BLaER1 (cell line): ENCODE data around the gene ABHD5.

ENCODE experiments used
- H3K27ac ChIP-seq: shearing (Covaris generic); formaldehyde crosslinking; 2 replicates; pipeline ENCODE4 v1.8.1; 2022
- H3K27me3 ChIP-seq: shearing (Covaris generic); formaldehyde crosslinking; 2 replicates; pipeline ENCODE4 v1.8.1; 2022
- H3K36me3 ChIP-seq: shearing (Covaris generic); formaldehyde crosslinking; 2 replicates; pipeline ENCODE4 v1.8.1; 2022
- H3K4me1 ChIP-seq: shearing (Covaris generic); formaldehyde crosslinking; 2 replicates; pipeline ENCODE4 v1.8.1; 2022
- H3K4me2 ChIP-seq: shearing (Covaris generic); formaldehyde crosslinking; 2 replicates; pipeline ENCODE4 v1.8.1; 2022
- H3K4me3 ChIP-seq: shearing (Covaris generic); formaldehyde crosslinking; 2 replicates; pipeline ENCODE4 v1.8.1; 2022
- H3K9ac ChIP-seq: shearing (Covaris generic); formaldehyde crosslinking; 2 replicates; pipeline ENCODE4 v1.8.1; 2022
- H3K9me3 ChIP-seq: shearing (Covaris generic); formaldehyde crosslinking; 2 replicates; pipeline ENCODE4 v1.8.1; 2022
- H4K20me1 ChIP-seq: shearing (Covaris generic); formaldehyde crosslinking; 2 replicates; pipeline ENCODE4 v1.8.1; 2022
- Cebpa-rat ChIP-seq: shearing (Covaris generic); IDR thresholded peaks from 2 replicates; pipeline ENCODE4 v1.8.1; 2022

The ABHD5 gene

GRCh38 chr3:43734685-43735084 lies 43.9 kb downstream of the ABHD5 start:
- H4K20me1 ChIP-seq = no peaks in the 10 kb centered on the region
- no peaks in the 10 kb centered on the region for H3K9me3 ChIP-seq
- H3K9ac ChIP-seq = no peak overlapping the region
- no peaks in the 10 kb centered on the region for H3K4me1 ChIP-seq
- no peak overlapping the region for H3K27ac ChIP-seq
- no peaks in the 10 kb centered on the region for H3K36me3 ChIP-seq
- no peaks in the 10 kb centered on the region for H3K27me3 ChIP-seq
- no peak for TF ChIP-seq Cebpa-rat
- no peak overlapping the region for H3K4me2 ChIP-seq
- H3K4me3 ChIP-seq = no peak overlapping the region

GRCh38 chr3:43735618-43736017 lies 44.9 kb downstream of the ABHD5 start:
- Histone ChIP-seq H3K27ac (no peak overlapping the region), H3K4me2 (no peak overlapping the region), H3K9me3 (no peaks in the 10 kb centered on the region), H3K4me1 (no peaks in the 10 kb centered on the region), H3K27me3 (no peaks in the 10 kb centered on the region), H3K4me3 (no peak overlapping the region), H3K36me3 (no peaks in the 10 kb centered on the region), H3K9ac (no peak overlapping the region), H4K20me1 (no peaks in the 10 kb centered on the region)
- no peak for TF ChIP-seq Cebpa-rat

GRCh38 chr3:43736558-43737440 lies 46.1 kb downstream of the ABHD5 start:
- Histone ChIP-seq H3K9ac (no peak overlapping the region), H3K27ac (no peak overlapping the region), H3K36me3 (no peaks in the 10 kb centered on the region), H3K4me1 (no peaks in the 10 kb centered on the region), H3K4me2 (no peak overlapping the region), H3K4me3 (no peak overlapping the region), H4K20me1 (no peaks in the 10 kb centered on the region), H3K9me3 (no peaks in the 10 kb centered on the region), H3K27me3 (no peaks in the 10 kb centered on the region)
- TF ChIP-seq Cebpa-rat = no peak

GRCh38 chr3:43738305-43738704 lies 47.6 kb downstream of the ABHD5 start:
- H3K27ac ChIP-seq = no peak overlapping the region
- no peaks in the 10 kb centered on the region for H3K27me3 ChIP-seq
- no peak overlapping the region for H3K9ac ChIP-seq
- TF ChIP-seq Cebpa-rat = no peak
- H3K4me2 ChIP-seq = no peak overlapping the region
- H3K4me3 ChIP-seq = no peak overlapping the region
- no peaks in the 10 kb centered on the region for H3K9me3 ChIP-seq
- no peaks in the 10 kb centered on the region for H4K20me1 ChIP-seq
- no peaks in the 10 kb centered on the region for H3K4me1 ChIP-seq
- H3K36me3 ChIP-seq = no peaks in the 10 kb centered on the region

GRCh38 chr3:43742920-43743319 lies 52.2 kb downstream of the ABHD5 start:
- Histone ChIP-seq H4K20me1 (no peaks in the 10 kb centered on the region), H3K9ac (no peak overlapping the region), H3K27me3 (no peaks in the 10 kb centered on the region), H3K27ac (no peak overlapping the region), H3K4me2 (no peak overlapping the region), H3K4me1 (no peaks in the 10 kb centered on the region), H3K36me3 (no peaks in the 10 kb centered on the region), H3K4me3 (no peak overlapping the region), H3K9me3 (peaks cover 8% of the 10 kb centered on the region)
- TF ChIP-seq Cebpa-rat = no peak

- Histone ChIP-seq H3K4me2 (no peak overlapping the region), H3K4me1 (no peaks in the 10 kb centered on the region), H3K27ac (no peak overlapping the region), H3K27me3 (no peaks in the 10 kb centered on the region), H3K4me3 (no peak overlapping the region), H4K20me1 (no peaks in the 10 kb centered on the region), H3K36me3 (no peaks in the 10 kb centered on the region), H3K9ac (no peak overlapping the region), H3K9me3 (peaks cover 8% of the 10 kb centered on the region)
- TF ChIP-seq Cebpa-rat = no peak
These were observed 56.9 kb downstream of the ABHD5 start for GRCh38 chr3:43747641-43748040.

GRCh38 chr3:43748179-43748578 lies 57.4 kb downstream of the ABHD5 start:
- H3K27ac ChIP-seq = no peak overlapping the region
- no peak overlapping the region for H3K4me2 ChIP-seq

GRCh38 chr3:43748645-43749044 lies 57.9 kb downstream of the ABHD5 start:
- TF ChIP-seq Cebpa-rat = no peak
- Histone ChIP-seq H3K4me1 (no peaks in the 10 kb centered on the region), H3K4me3 (no peak overlapping the region), H3K36me3 (no peaks in the 10 kb centered on the region), H4K20me1 (no peaks in the 10 kb centered on the region), H3K27ac (no peak overlapping the region), H3K4me2 (no peak overlapping the region), H3K27me3 (no peaks in the 10 kb centered on the region), H3K9ac (no peak overlapping the region), H3K9me3 (peaks cover 8% of the 10 kb centered on the region)

More at GRCh38 chr3:43748179-43748578, 57.4 kb downstream of the ABHD5 start:
- no peaks in the 10 kb centered on the region for H3K27me3 ChIP-seq
- no peak overlapping the region for H3K4me3 ChIP-seq
- no peaks in the 10 kb centered on the region for H3K36me3 ChIP-seq
- no peaks in the 10 kb centered on the region for H4K20me1 ChIP-seq
- peaks cover 8% of the 10 kb centered on the region for H3K9me3 ChIP-seq
- no peak overlapping the region for H3K9ac ChIP-seq
- no peaks in the 10 kb centered on the region for H3K4me1 ChIP-seq
- TF ChIP-seq Cebpa-rat = no peak

- H3K27me3 ChIP-seq = no peaks in the 10 kb centered on the region
- no peak overlapping the region for H3K4me3 ChIP-seq
- no peaks in the 10 kb centered on the region for H3K4me1 ChIP-seq
- no peaks in the 10 kb centered on the region for H3K9me3 ChIP-seq
- H3K4me2 ChIP-seq = no peak overlapping the region
- H3K36me3 ChIP-seq = no peaks in the 10 kb centered on the region
- H4K20me1 ChIP-seq = no peaks in the 10 kb centered on the region
- TF ChIP-seq Cebpa-rat = no peak
- H3K27ac ChIP-seq = no peak overlapping the region
- no peak overlapping the region for H3K9ac ChIP-seq
These were observed 62.2 kb downstream of the ABHD5 start for GRCh38 chr3:43752905-43753304.

GRCh38 chr3:43753741-43754715 lies 63.3 kb downstream of the ABHD5 start:
- Histone ChIP-seq H3K9me3 (no peaks in the 10 kb centered on the region), H3K4me3 (no peak overlapping the region), H3K4me1 (peaks cover 4% of the 10 kb centered on the region), H3K27ac (no peak overlapping the region), H3K4me2 (no peak overlapping the region), H4K20me1 (no peaks in the 10 kb centered on the region), H3K9ac (no peak overlapping the region), H3K27me3 (no peaks in the 10 kb centered on the region), H3K36me3 (no peaks in the 10 kb centered on the region)
- no peak for TF ChIP-seq Cebpa-rat
